HepG2 (cell line): ENCODE measurements around the gene MOSPD2. TPM values are rescaled to one million over a fixed set of nuclear protein-coding genes. Genes with fewer than 3 reads are reported as not detected.

Source experiments
- IKZF1 ChIP-seq: fragments of 450-650 bp; IDR thresholded peaks from 2 replicates; pipeline ENCODE4 v1.7.1; 2016
- IKZF4 ChIP-seq: sonication (generic); formaldehyde crosslinking; IDR thresholded peaks from 2 replicates; pipeline ENCODE4 v1.5.1; 2020; ENCODE audit warnings: borderline replicate concordance, mild to moderate bottlenecking, low read depth, missing genetic modification reagents; ENCODE audit errors: not compliant biosample characterization
- ISX ChIP-seq: sonication (generic); formaldehyde crosslinking; conservative IDR thresholded peaks from 2 replicates; pipeline ENCODE4 v1.5.0; 2020; ENCODE audit warnings: missing genetic modification reagents
- RARG ChIP-seq: sonication (generic); formaldehyde crosslinking; IDR thresholded peaks from 2 replicates; pipeline ENCODE4 v1.4.0; 2020; ENCODE audit warnings: low read depth, mild to moderate bottlenecking, missing genetic modification reagents
- RFXAP ChIP-seq: sonication (generic); formaldehyde crosslinking; IDR thresholded peaks from 2 replicates; pipeline ENCODE4 v1.4.0; 2020; ENCODE audit warnings: missing genetic modification reagents, borderline replicate concordance
- SAP130 ChIP-seq: IDR thresholded peaks from 2 replicates; pipeline ENCODE4 v1.6.1; 2016; ENCODE audit warnings: low read depth
- SIX1 ChIP-seq: sonication (generic); formaldehyde crosslinking; IDR thresholded peaks from 2 replicates; pipeline ENCODE4 v1.4.0; 2020; ENCODE audit warnings: missing genetic modification reagents, borderline replicate concordance
- XBP1 ChIP-seq: sonication (generic); formaldehyde crosslinking; IDR thresholded peaks from 2 replicates; pipeline ENCODE4 v1.5.0; 2020; ENCODE audit warnings: missing genetic modification reagents
- ZKSCAN1 ChIP-seq: fragments of 150-350 bp; IDR thresholded peaks from 2 replicates; pipeline ENCODE4 v1.6.1; 2014; ENCODE audit warnings: low read length
- ZNF224 ChIP-seq: sonication (generic); formaldehyde crosslinking; IDR thresholded peaks from 2 replicates; pipeline ENCODE4 v1.5.0; 2020; ENCODE audit warnings: mild to moderate bottlenecking, missing genetic modification reagents
- ZNF496 ChIP-seq: sonication (generic); formaldehyde crosslinking; IDR thresholded peaks from 2 replicates; pipeline ENCODE4 v1.8.1; 2023; ENCODE audit warnings: mild to moderate bottlenecking, moderate library complexity, missing genetic modification reagents; ENCODE audit not compliant: insufficient replicate concordance
- ZNF737 ChIP-seq: sonication (generic); formaldehyde crosslinking; IDR thresholded peaks from 2 replicates; pipeline ENCODE4 v1.5.0; 2020; ENCODE audit warnings: missing genetic modification reagents, mild to moderate bottlenecking, borderline replicate concordance
- ZSCAN12 ChIP-seq: sonication (generic); formaldehyde crosslinking; IDR thresholded peaks from 2 replicates; pipeline ENCODE4 v1.9.0; 2021; ENCODE audit warnings: mild to moderate bottlenecking, missing genetic modification reagents
- polyA plus RNA-seq, 8 experiments: library from polyadenylated mRNA; depleted of rRNA in 3 of 8; stranded (reverse) in 7 of 8; unstranded in 1 of 8; fragments of >200 nt; fragmentation: Illumina TruSeq in 4 of 8; extraction: Trizol in 4 of 8; gene quantifications; 2 replicates each; pipeline versions ENCODE4 v1.2.1 to v1.2.3, GENCODE V29; 2011 to 2016; ENCODE audit warnings: low read depth in 4 of 8, missing spikeins in 1 of 8, mixed read lengths in 1 of 8; ENCODE audit not compliant: insufficient read depth in 1 of 8
- total RNA-seq, 5 experiments: library from RNA; depleted of rRNA; stranded (reverse); fragments of >200 nt; fragmentation: Illumina TruSeq; extraction: Trizol; gene quantifications; 2 replicates each; pipeline ENCODE4 v1.2.3, GENCODE V29; 2016; ENCODE audit warnings: low read depth in 1 of 5
- TF ChIP-seq, protein P1 (sequence below): sonication (generic); formaldehyde crosslinking; IDR thresholded peaks from 2 replicates; pipeline ENCODE4 v1.9.0; 2021; ENCODE audit warnings: missing genetic modification reagents, mild to moderate bottlenecking, borderline replicate concordance
- TF ChIP-seq, protein P2 (sequence below): sonication (generic); formaldehyde crosslinking; IDR thresholded peaks from 2 replicates; pipeline ENCODE4 v1.9.0; 2021; ENCODE audit warnings: missing genetic modification reagents, mild to moderate bottlenecking, borderline replicate concordance
- TF ChIP-seq, protein P3 (sequence below): sonication (generic); formaldehyde crosslinking; IDR thresholded peaks from 2 replicates; pipeline ENCODE4 v1.5.0; 2020; ENCODE audit warnings: mild to moderate bottlenecking, missing genetic modification reagents, moderate library complexity
- TF ChIP-seq, protein P4 (sequence below): sonication (generic); formaldehyde crosslinking; IDR thresholded peaks from 2 replicates; pipeline ENCODE4 v1.4.0; 2020; ENCODE audit warnings: missing genetic modification reagents
- TF ChIP-seq, protein P5 (sequence below): sonication (generic); formaldehyde crosslinking; IDR thresholded peaks from 2 replicates; pipeline ENCODE4 v1.4.0; 2020; ENCODE audit warnings: missing genetic modification reagents

MOSPD2 gene
- total and polyA plus RNA-seq, 2 of the 13 experiments (the other 11 are each of a cell fraction or from before 2014, with no cell fraction given), result 4.8 to 7.0 TPM

DNA sequence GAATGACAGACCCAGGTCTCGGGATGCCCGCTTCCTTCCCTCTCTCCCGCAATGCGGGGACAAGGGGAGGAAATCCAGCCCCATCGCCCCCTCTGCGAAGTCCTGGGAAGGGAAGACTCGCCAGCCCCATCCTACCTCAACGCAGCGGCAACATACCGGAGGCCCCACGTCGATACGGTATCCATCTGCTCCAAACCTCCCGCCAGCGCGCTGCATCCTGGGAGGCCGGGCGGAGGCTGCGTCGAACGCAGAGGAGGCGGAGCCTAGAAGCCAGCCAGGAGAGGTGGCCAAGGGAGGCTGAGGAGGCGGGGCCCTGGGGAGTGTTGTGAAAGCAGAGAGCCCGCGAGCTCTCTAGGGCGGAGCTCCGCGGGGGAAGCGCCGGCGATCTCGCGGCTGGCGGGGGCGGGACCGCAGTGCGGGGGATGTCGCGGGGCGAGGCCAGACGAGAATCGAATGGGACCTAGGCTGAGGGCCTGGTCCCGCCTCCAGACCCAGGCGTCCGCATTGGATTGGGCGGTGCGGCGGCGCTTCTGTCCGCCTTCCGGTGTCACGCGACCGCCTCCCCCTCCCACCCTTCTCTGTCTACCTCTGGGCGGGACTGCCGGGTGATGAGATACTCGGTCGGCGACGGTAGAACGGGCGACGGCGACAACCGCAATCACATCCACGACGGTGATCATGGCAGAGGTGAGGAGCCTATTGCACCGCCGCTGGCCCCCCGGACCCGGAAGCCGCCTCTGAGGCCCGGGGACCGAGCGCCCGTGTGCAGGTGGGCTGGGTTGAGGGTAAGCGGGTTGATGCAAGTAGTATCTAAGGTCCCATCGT is at the start of gene MOSPD2, which contains the start of gene FANCB (continued):
- TF ChIP-seq, protein P1, sequence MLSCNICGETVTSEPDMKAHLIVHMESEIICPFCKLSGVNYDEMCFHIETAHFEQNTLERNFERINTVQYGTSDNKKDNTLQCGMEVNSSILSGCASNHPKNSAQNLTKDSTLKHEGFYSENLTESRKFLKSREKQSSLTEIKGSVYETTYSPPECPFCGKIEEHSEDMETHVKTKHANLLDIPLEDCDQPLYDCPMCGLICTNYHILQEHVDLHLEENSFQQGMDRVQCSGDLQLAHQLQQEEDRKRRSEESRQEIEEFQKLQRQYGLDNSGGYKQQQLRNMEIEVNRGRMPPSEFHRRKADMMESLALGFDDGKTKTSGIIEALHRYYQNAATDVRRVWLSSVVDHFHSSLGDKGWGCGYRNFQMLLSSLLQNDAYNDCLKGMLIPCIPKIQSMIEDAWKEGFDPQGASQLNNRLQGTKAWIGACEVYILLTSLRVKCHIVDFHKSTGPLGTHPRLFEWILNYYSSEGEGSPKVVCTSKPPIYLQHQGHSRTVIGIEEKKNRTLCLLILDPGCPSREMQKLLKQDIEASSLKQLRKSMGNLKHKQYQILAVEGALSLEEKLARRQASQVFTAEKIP (CRISPR knock-in tag), result no peak
- TF ChIP-seq, protein P2, sequence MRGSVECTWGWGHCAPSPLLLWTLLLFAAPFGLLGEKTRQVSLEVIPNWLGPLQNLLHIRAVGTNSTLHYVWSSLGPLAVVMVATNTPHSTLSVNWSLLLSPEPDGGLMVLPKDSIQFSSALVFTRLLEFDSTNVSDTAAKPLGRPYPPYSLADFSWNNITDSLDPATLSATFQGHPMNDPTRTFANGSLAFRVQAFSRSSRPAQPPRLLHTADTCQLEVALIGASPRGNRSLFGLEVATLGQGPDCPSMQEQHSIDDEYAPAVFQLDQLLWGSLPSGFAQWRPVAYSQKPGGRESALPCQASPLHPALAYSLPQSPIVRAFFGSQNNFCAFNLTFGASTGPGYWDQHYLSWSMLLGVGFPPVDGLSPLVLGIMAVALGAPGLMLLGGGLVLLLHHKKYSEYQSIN (CRISPR knock-in tag), result no peak
- TF ChIP-seq SAP130 (peak; percentile 95), ZKSCAN1 (no peak), IKZF4 (CRISPR knock-in tag) (no peak), ZNF737 (no peak), ZNF224 (CRISPR knock-in tag) (no peak), RARG (CRISPR knock-in tag) (no peak), ZNF496 (CRISPR knock-in tag) (no peak), XBP1 (CRISPR knock-in tag) (no peak), RFXAP (CRISPR knock-in tag) (peak; percentile 41; the same call in 1 of the 2 replicates), IKZF1 (no peak), SIX1 (CRISPR knock-in tag) (no peak), ISX (CRISPR knock-in tag) (no peak), ZSCAN12 (no peak)
- TF ChIP-seq, protein P3, sequence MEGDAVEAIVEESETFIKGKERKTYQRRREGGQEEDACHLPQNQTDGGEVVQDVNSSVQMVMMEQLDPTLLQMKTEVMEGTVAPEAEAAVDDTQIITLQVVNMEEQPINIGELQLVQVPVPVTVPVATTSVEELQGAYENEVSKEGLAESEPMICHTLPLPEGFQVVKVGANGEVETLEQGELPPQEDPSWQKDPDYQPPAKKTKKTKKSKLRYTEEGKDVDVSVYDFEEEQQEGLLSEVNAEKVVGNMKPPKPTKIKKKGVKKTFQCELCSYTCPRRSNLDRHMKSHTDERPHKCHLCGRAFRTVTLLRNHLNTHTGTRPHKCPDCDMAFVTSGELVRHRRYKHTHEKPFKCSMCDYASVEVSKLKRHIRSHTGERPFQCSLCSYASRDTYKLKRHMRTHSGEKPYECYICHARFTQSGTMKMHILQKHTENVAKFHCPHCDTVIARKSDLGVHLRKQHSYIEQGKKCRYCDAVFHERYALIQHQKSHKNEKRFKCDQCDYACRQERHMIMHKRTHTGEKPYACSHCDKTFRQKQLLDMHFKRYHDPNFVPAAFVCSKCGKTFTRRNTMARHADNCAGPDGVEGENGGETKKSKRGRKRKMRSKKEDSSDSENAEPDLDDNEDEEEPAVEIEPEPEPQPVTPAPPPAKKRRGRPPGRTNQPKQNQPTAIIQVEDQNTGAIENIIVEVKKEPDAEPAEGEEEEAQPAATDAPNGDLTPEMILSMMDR (CRISPR knock-in tag), result no peak
- TF ChIP-seq, protein P4, sequence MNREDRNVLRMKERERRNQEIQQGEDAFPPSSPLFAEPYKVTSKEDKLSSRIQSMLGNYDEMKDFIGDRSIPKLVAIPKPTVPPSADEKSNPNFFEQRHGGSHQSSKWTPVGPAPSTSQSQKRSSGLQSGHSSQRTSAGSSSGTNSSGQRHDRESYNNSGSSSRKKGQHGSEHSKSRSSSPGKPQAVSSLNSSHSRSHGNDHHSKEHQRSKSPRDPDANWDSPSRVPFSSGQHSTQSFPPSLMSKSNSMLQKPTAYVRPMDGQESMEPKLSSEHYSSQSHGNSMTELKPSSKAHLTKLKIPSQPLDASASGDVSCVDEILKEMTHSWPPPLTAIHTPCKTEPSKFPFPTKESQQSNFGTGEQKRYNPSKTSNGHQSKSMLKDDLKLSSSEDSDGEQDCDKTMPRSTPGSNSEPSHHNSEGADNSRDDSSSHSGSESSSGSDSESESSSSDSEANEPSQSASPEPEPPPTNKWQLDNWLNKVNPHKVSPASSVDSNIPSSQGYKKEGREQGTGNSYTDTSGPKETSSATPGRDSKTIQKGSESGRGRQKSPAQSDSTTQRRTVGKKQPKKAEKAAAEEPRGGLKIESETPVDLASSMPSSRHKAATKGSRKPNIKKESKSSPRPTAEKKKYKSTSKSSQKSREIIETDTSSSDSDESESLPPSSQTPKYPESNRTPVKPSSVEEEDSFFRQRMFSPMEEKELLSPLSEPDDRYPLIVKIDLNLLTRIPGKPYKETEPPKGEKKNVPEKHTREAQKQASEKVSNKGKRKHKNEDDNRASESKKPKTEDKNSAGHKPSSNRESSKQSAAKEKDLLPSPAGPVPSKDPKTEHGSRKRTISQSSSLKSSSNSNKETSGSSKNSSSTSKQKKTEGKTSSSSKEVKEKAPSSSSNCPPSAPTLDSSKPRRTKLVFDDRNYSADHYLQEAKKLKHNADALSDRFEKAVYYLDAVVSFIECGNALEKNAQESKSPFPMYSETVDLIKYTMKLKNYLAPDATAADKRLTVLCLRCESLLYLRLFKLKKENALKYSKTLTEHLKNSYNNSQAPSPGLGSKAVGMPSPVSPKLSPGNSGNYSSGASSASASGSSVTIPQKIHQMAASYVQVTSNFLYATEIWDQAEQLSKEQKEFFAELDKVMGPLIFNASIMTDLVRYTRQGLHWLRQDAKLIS, result no peak
- TF ChIP-seq, protein P5, sequence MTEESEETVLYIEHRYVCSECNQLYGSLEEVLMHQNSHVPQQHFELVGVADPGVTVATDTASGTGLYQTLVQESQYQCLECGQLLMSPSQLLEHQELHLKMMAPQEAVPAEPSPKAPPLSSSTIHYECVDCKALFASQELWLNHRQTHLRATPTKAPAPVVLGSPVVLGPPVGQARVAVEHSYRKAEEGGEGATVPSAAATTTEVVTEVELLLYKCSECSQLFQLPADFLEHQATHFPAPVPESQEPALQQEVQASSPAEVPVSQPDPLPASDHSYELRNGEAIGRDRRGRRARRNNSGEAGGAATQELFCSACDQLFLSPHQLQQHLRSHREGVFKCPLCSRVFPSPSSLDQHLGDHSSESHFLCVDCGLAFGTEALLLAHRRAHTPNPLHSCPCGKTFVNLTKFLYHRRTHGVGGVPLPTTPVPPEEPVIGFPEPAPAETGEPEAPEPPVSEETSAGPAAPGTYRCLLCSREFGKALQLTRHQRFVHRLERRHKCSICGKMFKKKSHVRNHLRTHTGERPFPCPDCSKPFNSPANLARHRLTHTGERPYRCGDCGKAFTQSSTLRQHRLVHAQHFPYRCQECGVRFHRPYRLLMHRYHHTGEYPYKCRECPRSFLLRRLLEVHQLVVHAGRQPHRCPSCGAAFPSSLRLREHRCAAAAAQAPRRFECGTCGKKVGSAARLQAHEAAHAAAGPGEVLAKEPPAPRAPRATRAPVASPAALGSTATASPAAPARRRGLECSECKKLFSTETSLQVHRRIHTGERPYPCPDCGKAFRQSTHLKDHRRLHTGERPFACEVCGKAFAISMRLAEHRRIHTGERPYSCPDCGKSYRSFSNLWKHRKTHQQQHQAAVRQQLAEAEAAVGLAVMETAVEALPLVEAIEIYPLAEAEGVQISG (CRISPR knock-in tag), result peak; percentile 34
